ENCODE measurements around the gene OOSP4B.

DNA sequence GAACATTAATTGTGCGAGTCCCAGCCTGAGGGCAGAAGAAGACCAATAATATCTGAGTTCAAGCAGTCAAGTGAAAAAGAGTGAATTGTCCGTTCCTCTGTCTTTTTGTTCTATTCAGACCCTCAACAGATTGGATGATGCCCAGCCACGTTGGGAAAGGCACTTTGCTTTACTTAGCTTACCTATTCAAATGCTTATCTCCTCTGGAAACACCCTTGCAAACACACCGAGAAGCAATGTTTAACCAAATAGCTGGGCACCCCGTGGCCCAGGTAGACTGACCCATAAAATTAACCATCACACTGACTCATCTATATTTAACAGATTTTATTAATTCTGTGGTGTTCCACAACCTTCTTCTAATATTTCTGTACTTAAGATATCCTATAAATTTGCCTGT, 43.9 kb upstream of the OOSP4B start:
- TF ChIP-seq, protein P1, sequence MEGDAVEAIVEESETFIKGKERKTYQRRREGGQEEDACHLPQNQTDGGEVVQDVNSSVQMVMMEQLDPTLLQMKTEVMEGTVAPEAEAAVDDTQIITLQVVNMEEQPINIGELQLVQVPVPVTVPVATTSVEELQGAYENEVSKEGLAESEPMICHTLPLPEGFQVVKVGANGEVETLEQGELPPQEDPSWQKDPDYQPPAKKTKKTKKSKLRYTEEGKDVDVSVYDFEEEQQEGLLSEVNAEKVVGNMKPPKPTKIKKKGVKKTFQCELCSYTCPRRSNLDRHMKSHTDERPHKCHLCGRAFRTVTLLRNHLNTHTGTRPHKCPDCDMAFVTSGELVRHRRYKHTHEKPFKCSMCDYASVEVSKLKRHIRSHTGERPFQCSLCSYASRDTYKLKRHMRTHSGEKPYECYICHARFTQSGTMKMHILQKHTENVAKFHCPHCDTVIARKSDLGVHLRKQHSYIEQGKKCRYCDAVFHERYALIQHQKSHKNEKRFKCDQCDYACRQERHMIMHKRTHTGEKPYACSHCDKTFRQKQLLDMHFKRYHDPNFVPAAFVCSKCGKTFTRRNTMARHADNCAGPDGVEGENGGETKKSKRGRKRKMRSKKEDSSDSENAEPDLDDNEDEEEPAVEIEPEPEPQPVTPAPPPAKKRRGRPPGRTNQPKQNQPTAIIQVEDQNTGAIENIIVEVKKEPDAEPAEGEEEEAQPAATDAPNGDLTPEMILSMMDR (IDR thresholded peaks at IDR 0.05), result no peak
- TF ChIP-seq EZH2 (IDR thresholded peaks at IDR 0.05; ENCODE audit: borderline replicate concordance, insufficient read depth, low read depth, low read length, poor library complexity, severe bottlenecking), result no peak

Data from B cell (primary cell).